Measurements from ENCODE around the gene DSTN. TPM values are rescaled to one million over a fixed set of nuclear protein-coding genes. Genes with fewer than 3 reads are reported as not detected.

DSTN gene
- total and polyA plus RNA-seq, 2 donors (not counting 3 experiments of a cell fraction or from before 2014, with no cell fraction given): 66.1 to 300 TPM

DNA sequence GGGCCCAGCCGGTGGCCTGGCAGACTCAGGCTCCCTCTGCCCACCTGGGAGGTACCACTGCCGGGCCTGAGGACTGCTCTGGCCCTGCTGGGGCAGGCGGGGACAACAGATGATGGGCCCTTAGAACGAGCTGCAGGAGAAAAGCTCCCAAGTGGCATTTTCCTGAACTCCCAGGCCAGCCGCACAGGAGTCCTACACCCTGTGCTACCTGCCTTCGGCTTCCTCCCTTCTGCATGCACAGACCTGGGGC lies 41.3 kb downstream of the DSTN start:
- Histone ChIP-seq H3K9me1 (replicated peaks; ENCODE audit: control insufficient read depth, extremely low read depth, insufficient read depth, low read length) (no peaks in the 10 kb centered on the region), H4K20me1 (replicated peaks; ENCODE audit: control insufficient read depth, extremely low read depth, insufficient read depth, low read length) (no peaks in the 10 kb centered on the region), H3K9ac (replicated peaks; ENCODE audit: extremely low read depth, insufficient read depth, low read length) (no peak overlapping the region), H3K79me2 (ENCODE audit: control insufficient read depth, insufficient read depth, low read length) (no peaks in the 10 kb centered on the region), H3K27ac (ENCODE audit: insufficient read depth, low read depth, low read length) (no peak overlapping the region), H3K9me3 (replicated peaks; ENCODE audit: control insufficient read depth, insufficient read depth, low read length) (no peaks in the 10 kb centered on the region), H2AFZ (ENCODE audit: low read depth, low read length) (no peak overlapping the region), H3K27me3 (ENCODE audit: control insufficient read depth in 2 of 2, insufficient read depth in 2 of 2, low read length in 2 of 2) (no peaks in the 10 kb centered on the region), H3K36me3 (ENCODE audit: control insufficient read depth in 2 of 2, extremely low read depth in 1 of 2, insufficient read depth in 2 of 2, low read length in 2 of 2) (peaks cover 13 to 22% of the 10 kb centered on the region in 2 experiments), H3K4me1 (ENCODE audit: control insufficient read depth, extremely low read depth, insufficient read depth, low read length) (no peaks in the 10 kb centered on the region), H3K4me2 (ENCODE audit: insufficient read depth, low read length) (no peak overlapping the region), H3K4me3 (replicated peaks in 1 of 3; ENCODE audit: insufficient read depth in 1 of 3, low read depth in 1 of 3, low read length in 3 of 3) (no peak overlapping the region)
- dilution Hi-C loops (cut with MboI; ENCODE audit: extremely low pct_ligation_motif_present, low sequenced_read_pairs) (no loop called here), intact Hi-C loops (cut with micrococcal nuclease) (loop anchor here (1.0 kb wide), 2 partner anchors 42 to 74 kb away; no protein-coding TSS in a partner anchor)
- ChIA-PET CTCF (interaction anchor here (0.8 to 3.0 kb wide), 8 partner anchors 9 to 106 kb away, joined by 3 to 27 read pairs (median 8); partner anchors contain the start of gene DSTN), POLR2A (interaction anchor here (1.0 to 2.1 kb wide), 2 partner anchors 17 to 41 kb away, joined by 3 to 8 read pairs; partner anchors contain the start of gene DSTN)
- BruUV-seq (replicated peaks): no TSS peak
- DNase-seq (ENCODE audit: low read depth, low spot score) (no peak), FAIRE-seq (no peak)
- TF ChIP-seq, protein P1, sequence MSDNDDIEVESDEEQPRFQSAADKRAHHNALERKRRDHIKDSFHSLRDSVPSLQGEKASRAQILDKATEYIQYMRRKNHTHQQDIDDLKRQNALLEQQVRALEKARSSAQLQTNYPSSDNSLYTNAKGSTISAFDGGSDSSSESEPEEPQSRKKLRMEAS (IDR thresholded peaks at IDR 0.05; ENCODE audit: insufficient read depth, insufficient read length): no peak
- TF ChIP-seq GATA2 (IDR thresholded peaks at IDR 0.05; ENCODE audit: insufficient read depth, insufficient read length, low read depth, low read length) (no peak), EZH2 (IDR thresholded peaks at IDR 0.05; ENCODE audit: borderline replicate concordance, low read depth, low read length, severe bottlenecking) (no peak), POLR2AphosphoS5 (IDR thresholded peaks at IDR 0.05; ENCODE audit: insufficient read depth, low read depth, low read length) (no peak)

DNA sequence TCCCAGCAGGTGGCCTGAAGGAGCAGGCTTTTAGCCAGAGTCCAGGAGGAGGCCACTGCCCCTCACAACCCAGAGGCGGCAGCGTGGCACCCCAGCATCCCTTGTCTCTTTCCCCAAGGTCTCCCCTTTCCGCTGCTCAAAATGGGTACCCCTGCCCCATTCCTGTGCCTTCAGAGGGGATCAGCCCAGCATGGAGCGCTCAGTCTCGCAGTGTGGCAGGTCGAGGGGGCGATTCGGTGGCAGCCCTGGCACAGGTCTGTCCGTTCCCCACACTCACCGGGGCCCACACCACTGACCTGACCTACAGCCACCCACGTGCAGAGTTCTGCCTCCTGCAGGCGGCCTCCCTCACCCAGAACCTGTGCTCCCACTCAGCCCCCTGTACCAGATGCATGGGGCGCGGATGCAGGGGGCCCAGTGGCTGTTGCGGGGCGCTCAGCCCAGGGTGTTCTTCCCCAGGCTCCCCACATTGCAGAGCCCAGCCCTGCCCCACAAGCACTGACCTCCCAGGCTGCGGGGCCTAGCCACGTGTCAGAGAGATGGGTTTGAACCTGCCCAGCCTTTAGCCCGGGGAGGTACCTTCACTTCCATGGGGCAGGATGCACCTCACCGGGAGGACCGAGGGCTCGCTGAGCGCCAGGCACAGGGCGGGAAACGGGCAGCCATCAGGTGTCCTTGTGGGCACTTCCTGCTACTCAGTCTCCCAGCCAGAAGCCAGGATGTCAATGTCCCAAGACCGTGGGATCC lies 41.8 kb downstream of the DSTN start:
- Histone ChIP-seq H3K36me3 (ENCODE audit: control insufficient read depth in 2 of 2, extremely low read depth in 1 of 2, insufficient read depth in 2 of 2, low read length in 2 of 2) (peaks cover 13 to 27% of the 10 kb centered on the region in 2 experiments), H3K4me3 (replicated peaks in 1 of 3; ENCODE audit: insufficient read depth in 1 of 3, low read depth in 1 of 3, low read length in 3 of 3) (no peak overlapping the region), H2AFZ (ENCODE audit: low read depth, low read length) (no peak overlapping the region), H3K4me2 (ENCODE audit: insufficient read depth, low read length) (no peak overlapping the region), H3K9me3 (replicated peaks; ENCODE audit: control insufficient read depth, insufficient read depth, low read length) (no peaks in the 10 kb centered on the region), H3K4me1 (ENCODE audit: control insufficient read depth, extremely low read depth, insufficient read depth, low read length) (no peaks in the 10 kb centered on the region), H3K79me2 (ENCODE audit: control insufficient read depth, insufficient read depth, low read length) (no peaks in the 10 kb centered on the region), H3K27me3 (ENCODE audit: control insufficient read depth in 2 of 2, insufficient read depth in 2 of 2, low read length in 2 of 2) (no peaks in the 10 kb centered on the region), H4K20me1 (replicated peaks; ENCODE audit: control insufficient read depth, extremely low read depth, insufficient read depth, low read length) (no peaks in the 10 kb centered on the region), H3K9me1 (replicated peaks; ENCODE audit: control insufficient read depth, extremely low read depth, insufficient read depth, low read length) (no peaks in the 10 kb centered on the region), H3K9ac (replicated peaks; ENCODE audit: extremely low read depth, insufficient read depth, low read length) (no peak overlapping the region), H3K27ac (ENCODE audit: insufficient read depth, low read depth, low read length) (peak overlapping the region; percentile 15)
- TF ChIP-seq GATA2 (IDR thresholded peaks at IDR 0.05; ENCODE audit: insufficient read depth, insufficient read length, low read depth, low read length) (no peak), POLR2A (IDR thresholded peaks at IDR 0.05; ENCODE audit: low read depth, low read length) (no peak), FOS (IDR thresholded peaks at IDR 0.05; ENCODE audit: borderline replicate concordance, insufficient read depth, low read length) (no peak)
- TF ChIP-seq, protein P2, sequence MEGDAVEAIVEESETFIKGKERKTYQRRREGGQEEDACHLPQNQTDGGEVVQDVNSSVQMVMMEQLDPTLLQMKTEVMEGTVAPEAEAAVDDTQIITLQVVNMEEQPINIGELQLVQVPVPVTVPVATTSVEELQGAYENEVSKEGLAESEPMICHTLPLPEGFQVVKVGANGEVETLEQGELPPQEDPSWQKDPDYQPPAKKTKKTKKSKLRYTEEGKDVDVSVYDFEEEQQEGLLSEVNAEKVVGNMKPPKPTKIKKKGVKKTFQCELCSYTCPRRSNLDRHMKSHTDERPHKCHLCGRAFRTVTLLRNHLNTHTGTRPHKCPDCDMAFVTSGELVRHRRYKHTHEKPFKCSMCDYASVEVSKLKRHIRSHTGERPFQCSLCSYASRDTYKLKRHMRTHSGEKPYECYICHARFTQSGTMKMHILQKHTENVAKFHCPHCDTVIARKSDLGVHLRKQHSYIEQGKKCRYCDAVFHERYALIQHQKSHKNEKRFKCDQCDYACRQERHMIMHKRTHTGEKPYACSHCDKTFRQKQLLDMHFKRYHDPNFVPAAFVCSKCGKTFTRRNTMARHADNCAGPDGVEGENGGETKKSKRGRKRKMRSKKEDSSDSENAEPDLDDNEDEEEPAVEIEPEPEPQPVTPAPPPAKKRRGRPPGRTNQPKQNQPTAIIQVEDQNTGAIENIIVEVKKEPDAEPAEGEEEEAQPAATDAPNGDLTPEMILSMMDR (IDR thresholded peaks at IDR 0.05; ENCODE audit: extremely low read depth in 1 of 2, insufficient read depth in 1 of 2, low read depth in 1 of 2, low read length in 2 of 2): peak; percentile 28 to 49
- TF ChIP-seq, protein P1 (IDR thresholded peaks at IDR 0.05; ENCODE audit: insufficient read depth, insufficient read length): no peak
- DNase-seq (ENCODE audit: low read depth, low spot score) (no peak), FAIRE-seq (no peak)
- no TSS peak for BruUV-seq (replicated peaks)
- ChIA-PET POLR2A (interaction anchor here (1.0 kb wide), 1 partner anchor 17 kb away, joined by 3 read pairs; no protein-coding TSS in a partner anchor), CTCF (interaction anchor here (0.8 to 7.7 kb wide), 5 partner anchors 42 to 106 kb away, joined by 3 to 89 read pairs (median 12); partner anchors contain the start of gene DSTN)
- intact Hi-C loops (cut with micrococcal nuclease): loop anchor here (1.0 kb wide), 4 partner anchors 42 to 106 kb away; partner anchors contain the start of gene BFSP1
- dilution Hi-C loops (cut with MboI; ENCODE audit: extremely low pct_ligation_motif_present, low sequenced_read_pairs): no loop called here

Data from endothelial cell of umbilical vein (primary cell).